Activated T-cell treated with anti-CD3 and anti-CD28 coated beads, Interleukin-2, amount 50 U/mL, for 24 hours (primary cell): ENCODE measurements around the gene SMYD3.

Experiments
- DNase-seq: peaks from one replicate; pipeline ENCODE4 v3.0.0-alpha.2; 2020
- H3K27ac Mint-ChIP-seq: 2 replicates; pipeline ENCODE4 v1.8.0; 2020; ENCODE audit warnings: mild to moderate bottlenecking, mixed read lengths
- H3K27me3 Mint-ChIP-seq: 2 replicates; pipeline ENCODE4 v1.8.0; 2020; ENCODE audit warnings: mixed read lengths
- H3K36me3 Mint-ChIP-seq: 2 replicates; pipeline ENCODE4 v1.8.0; 2020; ENCODE audit warnings: low read depth, mixed read lengths
- H3K4me1 Mint-ChIP-seq: 2 replicates; pipeline ENCODE4 v1.8.0; 2020; ENCODE audit warnings: low read depth, mixed read lengths
- H3K4me3 Mint-ChIP-seq: 2 replicates; pipeline ENCODE4 v1.8.0; 2020; ENCODE audit warnings: mild to moderate bottlenecking, moderate library complexity, mixed read lengths
- H3K9me3 Mint-ChIP-seq: 2 replicates; pipeline ENCODE4 v1.8.0; 2020; ENCODE audit warnings: mixed read lengths

SMYD3 gene

DNA sequence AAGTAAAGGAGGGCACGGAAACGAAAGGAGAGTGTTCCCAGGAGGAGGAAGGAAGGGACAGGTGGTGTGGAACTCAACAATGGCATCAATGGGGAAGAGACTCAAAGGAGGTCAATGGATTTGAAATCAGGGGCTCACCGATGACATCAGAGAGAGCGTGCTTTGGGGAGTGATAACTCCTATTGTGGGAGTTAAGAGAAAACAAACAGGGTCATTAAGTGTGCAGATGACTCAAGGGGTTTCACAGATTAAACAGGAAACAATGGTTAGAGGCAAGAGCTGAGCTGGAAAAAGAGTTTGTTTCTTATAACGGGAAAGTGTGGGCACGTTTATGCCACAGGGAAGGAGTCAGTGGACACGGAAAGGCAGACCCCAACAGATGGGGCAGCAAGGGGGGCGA is 629.1 kb downstream of the SMYD3 start:
- no peaks in the 10 kb centered on the region for H3K4me1 Mint-ChIP-seq
- no peaks in the 10 kb centered on the region for H3K27me3 Mint-ChIP-seq
- DNase-seq: no peak
- H3K36me3 Mint-ChIP-seq: peaks cover 1% of the 10 kb centered on the region
- no peak overlapping the region for H3K4me3 Mint-ChIP-seq
- H3K27ac Mint-ChIP-seq: no peak overlapping the region
- no peaks in the 10 kb centered on the region for H3K9me3 Mint-ChIP-seq

DNA sequence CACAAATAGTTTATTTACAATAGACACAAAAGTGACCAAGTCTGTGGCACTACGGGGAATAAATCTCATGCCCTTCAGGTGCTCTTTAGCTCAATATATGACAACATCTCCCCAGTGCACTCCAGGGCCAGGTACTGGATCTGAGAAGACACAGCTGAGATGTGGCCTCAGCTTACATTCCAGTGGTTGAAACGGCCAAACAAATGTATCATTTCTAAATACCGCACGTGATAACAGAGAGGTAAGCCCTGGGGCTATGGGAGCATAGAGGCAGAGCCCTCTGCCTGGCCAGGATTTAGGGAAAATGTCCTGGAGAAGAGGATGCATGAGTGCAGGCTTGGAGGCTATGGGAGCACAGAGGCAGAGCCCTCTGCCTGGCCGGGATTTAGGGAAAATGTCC is 630.5 kb downstream of the SMYD3 start:
- DNase-seq: no peak
- no peaks in the 10 kb centered on the region for H3K4me1 Mint-ChIP-seq
- no peaks in the 10 kb centered on the region for H3K9me3 Mint-ChIP-seq
- H3K36me3 Mint-ChIP-seq: peaks cover 5% of the 10 kb centered on the region
- no peak overlapping the region for H3K4me3 Mint-ChIP-seq
- H3K27me3 Mint-ChIP-seq: no peaks in the 10 kb centered on the region
- H3K27ac Mint-ChIP-seq: no peak overlapping the region

DNA sequence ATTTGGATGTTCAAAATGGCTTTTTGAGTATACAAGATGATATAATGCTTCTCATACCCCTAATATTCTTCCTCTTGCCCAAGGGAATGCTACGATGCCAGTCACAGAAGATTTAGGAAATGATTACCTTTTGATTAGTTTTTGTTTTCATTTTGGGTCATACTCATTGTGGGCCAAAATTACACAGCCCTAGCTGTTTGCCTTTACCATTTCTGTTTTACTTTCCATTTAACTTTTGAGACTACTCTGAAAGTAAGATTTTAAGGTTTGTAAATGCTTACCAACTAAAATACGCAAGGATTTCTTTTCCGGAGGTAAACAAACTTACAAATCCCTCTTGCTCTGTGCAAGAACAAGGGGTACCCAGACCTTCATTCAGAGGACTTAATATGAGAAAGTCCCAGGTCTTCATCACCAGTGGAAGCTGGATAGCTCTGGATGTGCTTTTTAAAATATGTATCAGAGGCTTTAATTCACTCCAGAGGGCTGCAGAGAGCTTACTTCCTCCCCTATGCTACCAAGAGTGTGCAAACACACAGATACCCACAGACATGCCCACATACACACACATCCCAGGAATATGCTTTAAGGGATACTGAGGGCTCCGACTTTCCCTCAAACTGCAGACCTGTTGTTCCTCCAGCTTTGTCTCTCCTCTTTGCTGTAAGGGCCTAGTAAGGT is 631.4 kb downstream of the SMYD3 start:
- H3K4me3 Mint-ChIP-seq: no peak overlapping the region
- H3K4me1 Mint-ChIP-seq: no peaks in the 10 kb centered on the region
- DNase-seq: no peak
- H3K27me3 Mint-ChIP-seq: no peaks in the 10 kb centered on the region
- no peak overlapping the region for H3K27ac Mint-ChIP-seq
- H3K9me3 Mint-ChIP-seq: no peaks in the 10 kb centered on the region
- H3K36me3 Mint-ChIP-seq: peaks cover 5% of the 10 kb centered on the region

DNA sequence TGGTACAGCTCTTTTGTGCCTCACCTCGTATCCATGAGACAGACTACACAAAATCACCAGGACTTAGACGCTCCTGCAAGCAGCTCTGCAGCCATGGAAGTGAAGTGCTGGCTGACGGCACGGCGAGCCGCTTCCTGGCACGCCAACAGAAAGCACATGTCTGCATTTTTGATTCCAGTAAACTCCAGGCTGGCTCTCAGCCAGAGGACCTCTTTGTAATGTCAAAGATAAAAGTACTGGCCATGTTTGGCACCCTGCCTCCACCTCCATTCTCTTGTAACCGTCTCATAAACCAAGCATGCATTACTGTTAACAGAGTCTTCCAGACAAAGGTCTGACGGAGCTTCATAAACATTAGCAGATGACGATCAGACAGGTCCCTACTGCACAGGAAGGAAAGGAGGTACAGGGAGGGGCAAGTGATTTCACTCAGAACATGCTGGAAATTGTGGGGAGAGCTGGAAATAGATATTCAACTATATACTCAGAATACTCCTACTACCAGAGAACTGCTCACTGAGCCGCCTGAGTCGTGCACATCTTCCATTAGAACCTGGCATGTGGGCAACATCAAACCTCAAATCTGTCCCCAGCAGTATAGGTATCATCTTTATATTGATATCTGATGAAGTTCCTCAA is 632.0 kb downstream of the SMYD3 start:
- no peaks in the 10 kb centered on the region for H3K4me1 Mint-ChIP-seq
- no peak overlapping the region for H3K4me3 Mint-ChIP-seq
- peaks cover 5% of the 10 kb centered on the region for H3K36me3 Mint-ChIP-seq
- H3K9me3 Mint-ChIP-seq: no peaks in the 10 kb centered on the region
- no peak overlapping the region for H3K27ac Mint-ChIP-seq
- no peaks in the 10 kb centered on the region for H3K27me3 Mint-ChIP-seq
- DNase-seq: no peak

DNA sequence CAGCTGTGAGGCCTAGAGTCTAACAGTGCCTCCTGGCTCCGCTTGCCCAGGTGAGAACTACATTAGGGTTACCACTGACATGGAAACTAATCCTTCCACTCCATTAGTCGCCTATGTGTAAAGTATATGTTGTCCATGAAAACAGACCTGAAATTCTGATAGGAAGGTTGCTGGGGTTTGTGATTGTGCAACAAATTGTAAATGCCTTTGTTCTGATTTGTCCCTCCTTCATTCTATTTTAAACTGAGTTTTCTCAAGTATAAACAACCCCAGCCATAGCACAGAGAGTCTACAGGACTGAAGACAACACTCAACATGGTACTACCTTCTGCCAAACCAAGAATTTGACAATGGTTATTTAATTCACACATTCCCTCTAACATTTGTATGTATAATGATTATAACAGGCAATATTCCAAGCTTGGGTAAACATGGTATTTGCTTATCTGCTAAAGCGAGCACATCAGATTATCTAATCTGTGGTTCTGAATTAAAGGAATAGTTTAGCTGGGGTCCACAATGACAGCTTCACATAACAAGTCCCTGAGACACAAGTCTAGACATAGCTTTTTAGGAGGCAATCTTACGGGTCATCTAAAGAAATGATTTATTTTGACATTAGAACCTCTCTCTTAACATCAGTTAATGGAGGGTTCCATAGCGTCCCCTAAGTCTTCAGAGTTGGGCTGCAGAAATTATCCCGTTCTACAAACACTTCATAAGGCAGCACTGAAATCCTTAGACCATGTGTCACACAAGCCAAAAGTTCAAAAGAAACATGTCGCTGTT is 633.0 kb downstream of the SMYD3 start:
- no peak overlapping the region for H3K4me3 Mint-ChIP-seq
- no peaks in the 10 kb centered on the region for H3K27me3 Mint-ChIP-seq
- no peak overlapping the region for H3K27ac Mint-ChIP-seq
- no peaks in the 10 kb centered on the region for H3K9me3 Mint-ChIP-seq
- H3K4me1 Mint-ChIP-seq: no peaks in the 10 kb centered on the region
- H3K36me3 Mint-ChIP-seq: peaks cover 5% of the 10 kb centered on the region
- DNase-seq: no peak

DNA sequence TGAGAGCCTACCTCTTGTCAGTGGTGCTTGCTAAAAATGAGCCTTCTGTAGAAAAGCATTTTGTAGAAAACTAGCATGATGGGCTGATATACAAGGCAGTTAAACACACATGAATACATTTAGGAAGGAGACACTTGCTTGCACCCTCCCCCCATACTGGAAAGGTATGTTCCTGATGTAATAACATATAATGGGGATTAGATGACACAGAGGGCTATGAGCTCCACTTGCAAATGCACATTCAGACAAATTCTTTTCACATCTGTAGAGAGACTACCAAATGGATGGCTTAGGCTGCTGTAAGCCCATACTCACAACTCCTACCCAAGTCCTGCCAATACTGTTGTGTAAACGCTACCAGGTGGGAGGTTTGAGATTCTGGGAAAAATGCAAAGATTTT is 634.0 kb downstream of the SMYD3 start:
- H3K4me1 Mint-ChIP-seq: no peaks in the 10 kb centered on the region
- no peak for DNase-seq
- no peak overlapping the region for H3K4me3 Mint-ChIP-seq
- H3K9me3 Mint-ChIP-seq: no peaks in the 10 kb centered on the region
- peaks cover 5% of the 10 kb centered on the region for H3K36me3 Mint-ChIP-seq
- no peaks in the 10 kb centered on the region for H3K27me3 Mint-ChIP-seq
- H3K27ac Mint-ChIP-seq: no peak overlapping the region

DNA sequence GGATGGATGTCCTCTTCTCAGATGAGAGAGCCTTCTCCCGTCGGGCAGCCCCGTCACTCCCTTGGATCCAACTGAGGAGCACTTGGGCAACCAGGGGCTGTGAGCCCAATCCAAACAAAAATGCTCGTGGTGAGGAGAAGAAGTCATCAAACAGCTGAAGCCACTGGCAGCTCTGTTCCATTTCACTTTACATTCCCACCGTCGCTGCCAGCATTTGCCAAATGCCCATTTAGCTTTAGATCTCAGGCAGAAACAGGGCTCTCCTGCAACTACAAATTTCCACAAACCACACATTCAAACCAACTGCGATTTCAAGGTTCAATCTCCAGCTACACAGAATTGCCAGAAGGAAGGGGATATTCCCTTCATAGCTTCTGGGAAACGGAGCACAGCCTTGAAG is 634.6 kb downstream of the SMYD3 start:
- no peak for DNase-seq
- H3K36me3 Mint-ChIP-seq: peaks cover 5% of the 10 kb centered on the region
- H3K9me3 Mint-ChIP-seq: no peaks in the 10 kb centered on the region
- no peaks in the 10 kb centered on the region for H3K4me1 Mint-ChIP-seq
- H3K27me3 Mint-ChIP-seq: no peaks in the 10 kb centered on the region
- no peak overlapping the region for H3K4me3 Mint-ChIP-seq
- H3K27ac Mint-ChIP-seq: no peak overlapping the region

DNA sequence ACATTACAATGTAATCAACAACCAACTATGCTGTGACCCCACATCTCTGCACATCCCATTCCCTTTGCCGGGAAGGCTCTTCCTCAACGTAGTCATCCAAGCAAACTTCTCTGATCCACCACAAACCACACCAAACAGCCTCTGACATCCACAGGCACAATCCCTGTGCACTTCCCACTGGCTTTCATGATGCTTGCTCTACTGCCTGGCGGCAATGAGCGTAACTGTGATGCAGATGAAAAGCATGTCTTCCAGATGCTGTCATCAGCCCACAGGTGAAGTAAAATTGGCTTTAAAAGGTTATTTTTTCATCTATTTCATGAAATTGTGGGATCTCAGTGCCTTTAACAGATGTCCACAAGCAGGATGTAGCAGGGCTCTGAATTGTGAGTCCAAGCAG is 635.2 kb downstream of the SMYD3 start:
- H3K9me3 Mint-ChIP-seq: no peaks in the 10 kb centered on the region
- H3K27ac Mint-ChIP-seq: no peak overlapping the region
- no peak overlapping the region for H3K4me3 Mint-ChIP-seq
- no peaks in the 10 kb centered on the region for H3K4me1 Mint-ChIP-seq
- H3K27me3 Mint-ChIP-seq: no peaks in the 10 kb centered on the region
- no peak for DNase-seq
- peaks cover 5% of the 10 kb centered on the region for H3K36me3 Mint-ChIP-seq

DNA sequence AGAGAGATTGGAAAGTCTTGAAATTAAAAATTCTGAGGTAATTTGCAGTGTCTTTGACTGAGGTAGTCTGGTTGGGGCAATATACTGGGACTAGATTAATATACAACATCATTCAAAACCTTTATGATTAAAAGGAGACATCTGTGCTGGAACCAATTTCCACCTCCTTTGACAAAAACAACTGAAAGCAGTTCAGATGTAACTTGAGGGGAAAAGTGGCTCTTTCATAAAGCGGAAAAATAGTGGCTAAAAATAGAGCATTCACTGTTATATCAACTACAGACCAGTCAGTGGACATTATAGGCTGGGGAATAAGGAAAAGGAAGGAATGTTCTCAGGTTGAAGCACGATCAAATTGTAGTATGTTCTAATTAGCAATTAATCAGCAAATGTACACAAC is 635.9 kb downstream of the SMYD3 start:
- Mint-ChIP-seq H3K36me3 (peaks cover 3% of the 10 kb centered on the region), H3K4me3 (no peak overlapping the region), H3K27me3 (no peaks in the 10 kb centered on the region), H3K9me3 (no peaks in the 10 kb centered on the region), H3K4me1 (no peaks in the 10 kb centered on the region), H3K27ac (no peak overlapping the region)
- DNase-seq: no peak

DNA sequence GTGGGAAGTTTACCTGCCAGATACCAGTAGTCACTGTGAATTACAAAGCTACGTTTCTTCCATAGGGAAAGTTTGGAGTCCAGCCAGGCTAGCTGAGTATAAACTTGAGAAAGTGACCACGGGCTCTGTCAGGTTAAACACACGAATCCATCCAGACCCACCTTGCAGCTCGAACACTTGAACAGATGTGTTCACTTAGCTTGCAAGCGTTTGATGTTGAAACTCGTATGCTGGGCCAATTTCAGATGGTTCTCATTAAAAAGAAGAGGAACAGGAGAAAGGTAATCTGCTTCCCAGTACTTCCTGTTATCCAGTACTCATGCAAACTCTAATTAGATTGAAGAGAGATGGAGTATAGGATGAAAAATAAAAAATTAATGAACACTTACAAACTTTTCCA is 636.4 kb downstream of the SMYD3 start:
- no peak overlapping the region for H3K27ac Mint-ChIP-seq
- no peak for DNase-seq
- no peaks in the 10 kb centered on the region for H3K27me3 Mint-ChIP-seq
- no peaks in the 10 kb centered on the region for H3K4me1 Mint-ChIP-seq
- no peaks in the 10 kb centered on the region for H3K9me3 Mint-ChIP-seq
- H3K36me3 Mint-ChIP-seq: peaks cover 3% of the 10 kb centered on the region
- no peak overlapping the region for H3K4me3 Mint-ChIP-seq

DNA sequence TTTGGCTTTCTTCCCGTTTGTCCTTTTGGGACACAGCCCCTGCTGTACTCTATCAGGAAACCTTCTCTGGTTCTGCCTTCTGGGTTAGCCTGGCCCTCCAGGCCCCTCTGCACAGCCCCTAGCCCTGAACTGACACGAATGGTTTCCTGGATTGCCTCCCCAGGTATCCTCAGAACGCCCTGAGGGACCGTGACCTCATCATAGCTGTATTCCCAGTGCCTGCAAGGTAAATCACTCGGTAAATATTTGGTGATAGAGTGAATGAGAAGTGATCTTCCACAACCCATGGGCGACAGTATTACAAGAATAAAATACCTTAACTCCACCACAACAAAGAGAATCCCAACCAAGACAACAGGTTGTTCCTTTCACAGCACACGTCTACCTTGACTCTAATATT is 637.2 kb downstream of the SMYD3 start:
- Mint-ChIP-seq H3K9me3 (no peaks in the 10 kb centered on the region), H3K36me3 (peaks cover 5% of the 10 kb centered on the region), H3K4me1 (no peaks in the 10 kb centered on the region), H3K4me3 (no peak overlapping the region), H3K27ac (no peak overlapping the region), H3K27me3 (no peaks in the 10 kb centered on the region)
- DNase-seq: no peak

DNA sequence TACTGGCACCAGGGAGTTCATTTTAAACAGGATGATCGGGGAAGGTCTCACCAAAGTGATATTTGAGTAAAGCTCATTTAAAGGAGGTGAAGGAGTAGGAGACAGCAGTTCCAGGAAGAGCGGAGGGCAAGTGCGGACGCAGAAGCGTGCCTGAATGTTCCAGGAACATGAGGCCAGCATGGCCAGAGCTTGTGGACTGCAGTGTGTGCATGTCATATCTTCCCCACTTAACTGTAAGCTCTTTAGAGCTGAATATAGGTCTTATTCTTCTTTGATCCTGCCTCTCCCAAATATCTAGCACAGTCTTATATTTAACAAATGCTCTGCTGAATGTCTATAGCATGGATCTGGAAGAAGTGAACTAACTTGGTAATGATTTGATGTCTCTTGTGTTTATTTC is 639.3 kb downstream of the SMYD3 start:
- Mint-ChIP-seq H3K9me3 (no peaks in the 10 kb centered on the region), H3K4me1 (no peaks in the 10 kb centered on the region), H3K36me3 (peaks cover 23% of the 10 kb centered on the region), H3K27ac (no peak overlapping the region), H3K27me3 (no peaks in the 10 kb centered on the region), H3K4me3 (no peak overlapping the region)
- DNase-seq: no peak

DNA sequence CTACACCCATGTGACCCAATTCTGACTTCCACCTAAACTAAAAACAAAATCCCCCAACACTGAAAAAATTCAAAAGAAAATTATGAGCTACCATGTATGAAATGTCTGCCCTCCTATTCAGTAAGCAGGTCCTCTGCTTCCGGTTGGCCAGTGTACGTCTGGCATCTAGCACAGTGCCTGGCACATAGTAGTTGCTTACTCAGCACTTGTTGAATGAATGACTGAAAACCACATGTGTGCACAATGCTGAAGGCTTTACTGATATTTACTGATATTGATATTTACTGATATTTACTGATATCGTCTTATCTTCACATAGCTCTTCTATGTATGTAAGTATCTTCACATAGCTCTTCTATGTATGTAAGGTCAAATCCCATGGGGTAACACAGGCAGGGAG is 642.2 kb downstream of the SMYD3 start:
- Mint-ChIP-seq H3K4me3 (no peak overlapping the region), H3K9me3 (no peaks in the 10 kb centered on the region), H3K4me1 (no peaks in the 10 kb centered on the region), H3K36me3 (peaks cover 36% of the 10 kb centered on the region), H3K27ac (no peak overlapping the region), H3K27me3 (no peaks in the 10 kb centered on the region)
- no peak for DNase-seq

DNA sequence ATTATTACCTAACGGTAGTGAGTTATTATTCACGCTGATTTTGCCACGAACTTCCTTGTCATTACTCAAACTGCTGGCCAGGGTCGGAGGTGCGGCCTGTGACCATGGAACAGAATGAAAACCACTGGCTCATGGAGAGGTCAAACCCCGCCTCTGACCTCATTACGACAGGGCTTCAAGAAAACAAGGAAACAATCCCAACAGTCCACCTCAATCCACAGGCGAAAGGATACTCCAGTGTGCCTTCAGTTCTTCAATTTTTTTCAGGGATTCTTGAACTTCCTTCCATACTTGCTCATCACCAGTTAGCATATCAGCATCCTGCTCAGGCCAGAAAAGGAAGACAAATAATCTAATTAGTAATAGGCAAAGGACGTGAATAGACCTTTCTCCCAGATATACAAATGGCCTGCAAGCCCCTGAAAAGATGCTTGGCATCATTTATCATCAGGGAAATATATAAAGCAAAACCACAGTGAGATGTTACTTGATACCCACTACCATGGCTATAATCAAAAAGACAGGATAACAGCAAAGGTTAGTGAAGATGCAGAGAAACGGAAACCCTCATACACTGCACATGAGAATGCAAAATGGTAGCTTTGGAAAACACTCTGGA is 643.4 kb downstream of the SMYD3 start:
- Mint-ChIP-seq H3K4me3 (no peak overlapping the region), H3K27ac (no peak overlapping the region), H3K4me1 (peaks cover 4% of the 10 kb centered on the region), H3K36me3 (peaks cover 37% of the 10 kb centered on the region), H3K9me3 (no peaks in the 10 kb centered on the region), H3K27me3 (no peaks in the 10 kb centered on the region)
- no peak for DNase-seq
